RWPE2 (cell line): ENCODE data around the gene ARHGEF4.

ENCODE experiments used
- ATAC-seq: fragments of 200-7000 bp; cut with Tn5 transposase; 3 replicates; pipeline ENCODE4 v1.9.1; 2021; ENCODE audit warnings: low read depth
- DNase-seq: peaks from one replicate; pipeline ENCODE4 v3.0.0-alpha.2; 2020; ENCODE audit warnings: low spot score
- H3K27ac ChIP-seq: fragments of 450-650 bp; 2 replicates; pipeline ENCODE4 v1.5.1; 2017; ENCODE audit warnings: mild to moderate bottlenecking; ENCODE audit not compliant: poor library complexity, severe bottlenecking
- H3K27me3 ChIP-seq: fragments of 250-450 bp; sonication (Bioruptor Pico); 2 replicates; pipeline ENCODE4 v1.5.1; 2021; ENCODE audit warnings: mild to moderate bottlenecking, moderate library complexity; ENCODE audit not compliant: insufficient read depth, poor library complexity, severe bottlenecking
- H3K36me3 ChIP-seq: fragments of 250-450 bp; sonication (Bioruptor Pico); 2 replicates; pipeline ENCODE4 v1.5.1; 2020; ENCODE audit warnings: low read depth, mild to moderate bottlenecking, moderate library complexity
- H3K4me1 ChIP-seq: fragments of 250-450 bp; sonication (Bioruptor Pico); 2 replicates; pipeline ENCODE4 v1.5.1; 2021; ENCODE audit warnings: mild to moderate bottlenecking, moderate library complexity; ENCODE audit not compliant: insufficient read depth, poor library complexity, severe bottlenecking
- H3K4me3 ChIP-seq: fragments of 250-450 bp; sonication (Bioruptor Pico); 2 replicates; pipeline ENCODE4 v1.5.1; 2021; ENCODE audit warnings: mild to moderate bottlenecking, moderate library complexity; ENCODE audit not compliant: severe bottlenecking
- H3K9me3 ChIP-seq: fragments of 250-450 bp; sonication (Bioruptor Pico); 2 replicates; pipeline ENCODE4 v1.5.1; 2021; ENCODE audit warnings: mild to moderate bottlenecking, moderate library complexity; ENCODE audit not compliant: severe bottlenecking
- TF ChIP-seq, protein P1 (sequence below): fragments of 450-650 bp; IDR thresholded peaks from one replicate; pipeline ENCODE4 v1.5.1; 2017; ENCODE audit warnings: mild to moderate bottlenecking, moderate library complexity; ENCODE audit not compliant: poor library complexity, severe bottlenecking

Gene ARHGEF4

DNA sequence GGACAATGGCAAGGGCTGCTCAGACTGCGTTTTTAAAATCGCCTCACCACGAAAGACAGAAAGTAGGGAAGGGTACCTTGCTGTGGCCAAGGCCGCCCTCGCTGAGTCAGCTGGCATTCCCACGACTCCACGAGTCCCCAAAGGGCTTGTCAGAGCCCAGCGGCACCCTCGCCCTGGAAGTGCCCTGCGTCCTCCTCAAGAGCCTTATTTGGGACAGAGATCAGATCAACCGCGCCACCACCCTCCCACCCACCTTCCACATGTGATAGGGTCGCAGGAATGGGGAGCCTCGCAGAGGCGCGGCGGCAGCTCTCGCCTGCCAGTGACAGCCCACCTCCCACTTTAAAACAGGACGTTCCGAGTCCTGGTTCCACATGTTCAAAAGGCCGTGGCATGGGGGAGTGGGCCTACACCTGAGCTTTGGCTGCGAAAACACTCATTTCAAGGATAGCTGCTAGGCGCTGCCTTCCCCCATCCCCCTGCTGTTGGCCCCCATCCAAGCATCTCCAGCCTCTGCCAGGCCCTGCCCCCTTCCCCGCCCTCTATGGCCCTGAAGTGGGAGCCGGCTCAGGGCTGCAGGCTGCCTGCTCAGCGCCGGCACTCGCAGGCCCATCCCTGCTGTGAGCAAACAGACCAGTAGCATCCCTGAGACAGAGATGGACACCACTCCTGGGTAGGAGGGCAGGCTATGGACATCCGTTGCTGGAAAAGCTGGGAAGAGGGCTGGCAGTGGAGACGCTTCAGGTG, 38.1 kb upstream of the ARHGEF4 start:
- H3K4me1 ChIP-seq, result no peaks in the 10 kb centered on the region
- H3K27me3 ChIP-seq, result no peaks in the 10 kb centered on the region
- DNase-seq (no peak), ATAC-seq (no peak)
- no peaks in the 10 kb centered on the region for H3K36me3 ChIP-seq
- H3K4me3 ChIP-seq, result peak overlapping the region; percentile 48
- H3K27ac ChIP-seq, result peak overlapping the region; percentile 39
- no peaks in the 10 kb centered on the region for H3K9me3 ChIP-seq
- TF ChIP-seq, protein P1, sequence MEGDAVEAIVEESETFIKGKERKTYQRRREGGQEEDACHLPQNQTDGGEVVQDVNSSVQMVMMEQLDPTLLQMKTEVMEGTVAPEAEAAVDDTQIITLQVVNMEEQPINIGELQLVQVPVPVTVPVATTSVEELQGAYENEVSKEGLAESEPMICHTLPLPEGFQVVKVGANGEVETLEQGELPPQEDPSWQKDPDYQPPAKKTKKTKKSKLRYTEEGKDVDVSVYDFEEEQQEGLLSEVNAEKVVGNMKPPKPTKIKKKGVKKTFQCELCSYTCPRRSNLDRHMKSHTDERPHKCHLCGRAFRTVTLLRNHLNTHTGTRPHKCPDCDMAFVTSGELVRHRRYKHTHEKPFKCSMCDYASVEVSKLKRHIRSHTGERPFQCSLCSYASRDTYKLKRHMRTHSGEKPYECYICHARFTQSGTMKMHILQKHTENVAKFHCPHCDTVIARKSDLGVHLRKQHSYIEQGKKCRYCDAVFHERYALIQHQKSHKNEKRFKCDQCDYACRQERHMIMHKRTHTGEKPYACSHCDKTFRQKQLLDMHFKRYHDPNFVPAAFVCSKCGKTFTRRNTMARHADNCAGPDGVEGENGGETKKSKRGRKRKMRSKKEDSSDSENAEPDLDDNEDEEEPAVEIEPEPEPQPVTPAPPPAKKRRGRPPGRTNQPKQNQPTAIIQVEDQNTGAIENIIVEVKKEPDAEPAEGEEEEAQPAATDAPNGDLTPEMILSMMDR, result no peak

DNA sequence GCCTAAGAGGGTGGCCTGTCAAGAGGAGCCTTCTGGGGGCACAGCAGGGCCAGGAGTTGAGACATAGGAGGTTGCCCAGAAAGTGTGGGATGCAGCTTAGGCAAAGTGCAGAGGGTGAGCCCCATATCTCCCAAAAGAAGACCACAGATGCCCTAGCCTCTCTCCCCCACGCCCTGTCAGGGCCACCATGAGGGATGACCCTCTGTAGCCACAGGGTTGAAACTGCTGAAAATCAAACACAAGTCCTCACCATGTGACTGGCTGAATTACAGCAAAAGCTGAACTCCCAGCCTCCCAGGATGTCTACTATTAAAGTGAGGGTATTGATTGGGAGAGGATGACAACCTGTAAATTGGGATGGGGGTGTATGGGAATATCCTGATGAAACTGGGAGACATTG, 37.4 kb upstream of the ARHGEF4 start:
- DNase-seq, result no peak
- H3K27me3 ChIP-seq, result no peaks in the 10 kb centered on the region
- no peak overlapping the region for H3K27ac ChIP-seq
- H3K9me3 ChIP-seq, result no peaks in the 10 kb centered on the region
- no peaks in the 10 kb centered on the region for H3K4me1 ChIP-seq
- H3K36me3 ChIP-seq, result no peaks in the 10 kb centered on the region
- ATAC-seq, result no peak
- H3K4me3 ChIP-seq, result no peak overlapping the region
- TF ChIP-seq, protein P1, result no peak

DNA sequence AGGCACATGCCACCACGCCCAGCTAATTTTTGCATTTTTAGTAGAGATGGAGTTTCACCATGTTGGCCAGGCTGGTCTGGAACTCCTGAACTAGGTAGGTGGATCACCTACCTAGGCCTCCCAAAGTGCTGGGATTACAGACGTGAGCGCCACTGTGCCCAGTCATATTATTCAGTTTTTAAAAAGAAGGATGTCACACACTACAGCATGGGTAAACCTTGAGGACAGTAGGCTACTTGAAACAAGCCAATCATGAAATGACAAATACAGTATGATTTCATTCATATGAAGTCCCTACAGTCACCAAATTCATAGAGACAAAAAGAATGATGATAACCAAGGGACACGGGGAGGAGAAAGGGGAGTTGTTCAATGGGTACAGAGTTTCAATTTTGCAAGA, 31.1 kb upstream of the ARHGEF4 start:
- Histone ChIP-seq H3K27ac (no peak overlapping the region), H3K4me1 (peaks cover 28% of the 10 kb centered on the region), H3K4me3 (no peak overlapping the region), H3K36me3 (no peaks in the 10 kb centered on the region), H3K27me3 (no peaks in the 10 kb centered on the region), H3K9me3 (no peaks in the 10 kb centered on the region)
- ATAC-seq (no peak), DNase-seq (no peak)
- TF ChIP-seq, protein P1, result no peak

DNA sequence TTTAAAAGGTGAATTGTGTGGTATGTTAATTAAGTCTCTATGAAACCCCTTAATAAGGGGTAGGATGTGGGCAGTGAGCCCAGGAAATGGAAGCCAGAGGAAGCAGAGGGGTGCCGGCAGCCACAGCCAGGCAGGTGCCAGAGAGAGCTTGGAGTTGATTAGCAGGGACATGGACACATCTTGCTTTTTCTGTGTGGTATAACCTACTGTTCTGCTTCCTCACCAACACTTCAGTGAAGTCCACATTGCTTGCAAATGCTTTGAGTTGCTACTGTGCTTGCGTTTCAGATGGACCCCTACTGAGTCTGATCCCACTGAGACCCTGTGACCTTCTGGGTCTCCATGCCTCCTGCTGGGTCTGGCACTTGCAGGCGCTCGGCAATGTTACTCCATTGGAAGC, 30.3 kb upstream of the ARHGEF4 start:
- Histone ChIP-seq H3K9me3 (no peaks in the 10 kb centered on the region), H3K27me3 (no peaks in the 10 kb centered on the region), H3K36me3 (no peaks in the 10 kb centered on the region), H3K27ac (peak overlapping the region; percentile 98), H3K4me1 (peaks cover 28% of the 10 kb centered on the region), H3K4me3 (no peak overlapping the region)
- no peak for DNase-seq
- TF ChIP-seq, protein P1, result no peak
- ATAC-seq, result no peak

DNA sequence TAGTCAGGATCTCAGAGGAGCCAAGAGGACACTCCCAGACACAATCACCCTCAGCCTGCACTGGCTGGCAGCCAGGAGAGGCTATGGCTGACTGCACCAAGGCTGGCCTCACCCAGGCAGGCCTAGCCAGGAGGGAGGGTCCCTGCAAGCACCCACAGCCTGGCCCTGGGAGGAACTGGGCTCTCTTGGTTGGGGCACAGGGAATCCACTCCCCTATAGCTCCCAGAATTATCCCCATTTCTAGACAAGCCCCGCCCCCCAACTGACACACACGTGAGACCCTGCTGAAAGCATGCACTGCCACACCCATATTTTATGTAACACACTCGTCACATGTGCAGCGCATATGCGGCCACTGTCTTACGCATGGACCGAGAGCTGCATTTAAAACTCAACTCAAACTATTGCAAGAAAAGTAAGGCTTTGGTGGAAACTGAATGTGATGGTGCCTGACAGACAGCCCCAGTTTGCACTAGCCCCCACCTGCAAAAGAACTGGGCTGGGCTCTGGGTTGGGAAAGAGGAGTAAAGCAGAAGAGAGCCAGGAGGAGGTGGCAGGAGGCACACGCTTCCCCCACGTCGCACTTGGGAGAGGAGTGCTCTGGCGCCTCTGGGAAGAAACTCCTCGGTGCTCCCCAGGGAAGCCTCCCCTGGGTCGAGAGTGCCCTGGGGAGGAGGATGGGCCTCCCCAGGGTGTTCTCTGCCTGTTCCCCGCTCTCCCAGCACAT, 28.9 kb upstream of the ARHGEF4 start:
- ATAC-seq, result peak; percentile 82
- TF ChIP-seq, protein P1, result no peak

More for the DNA sequence above, 28.9 kb upstream of the ARHGEF4 start:
- peaks cover 28% of the 10 kb centered on the region for H3K4me1 ChIP-seq
- peak overlapping the region; percentile 98 for H3K27ac ChIP-seq
- no peaks in the 10 kb centered on the region for H3K27me3 ChIP-seq
- peak; percentile 79 for DNase-seq
- H3K36me3 ChIP-seq, result no peaks in the 10 kb centered on the region
- no peaks in the 10 kb centered on the region for H3K9me3 ChIP-seq
- no peak overlapping the region for H3K4me3 ChIP-seq
